ENCODE results near the gene ATM. TPM values are rescaled to one million over a fixed set of nuclear protein-coding genes. Genes with fewer than 3 reads are reported as not detected.
"Not testable (repeated sequence)": the region's sequence is repeated elsewhere in the genome, so short reads cannot be mapped to it uniquely, and the experiment has no call there.

Gene ATM
- total RNA-seq, 1 donor from 2014 or later, result 68.9 TPM

- H3K9me3 ChIP-seq (ENCODE audit: control insufficient read depth in 3 of 3, low read length in 3 of 3), result no peaks in the 10 kb centered on the region
- no peak overlapping the region for H3K9ac ChIP-seq (ENCODE audit: low read depth in 1 of 3, low read length in 3 of 3)
- H3K4me3 ChIP-seq (ENCODE audit: low read length in 3 of 3), result no peak overlapping the region
- no peaks in the 10 kb centered on the region for H3K4me1 ChIP-seq (ENCODE audit: control insufficient read depth in 3 of 3, insufficient read depth in 3 of 3, low read length in 3 of 3)
- H3K36me3 ChIP-seq (ENCODE audit: control insufficient read depth in 3 of 3, insufficient read depth in 3 of 3, low read length in 3 of 3), result no peaks in the 10 kb centered on the region
- H3K27ac ChIP-seq (ENCODE audit: low read depth, low read length), result no peak overlapping the region
- no peaks in the 10 kb centered on the region for H3K27me3 ChIP-seq (ENCODE audit: control insufficient read depth in 3 of 3, insufficient read depth in 3 of 3, low read length in 3 of 3)
These were observed 170.2 kb downstream of the ATM start for GRCh38 chr11:108393046-108393445.

- Histone ChIP-seq H3K9me3 (ENCODE audit: control insufficient read depth in 3 of 3, low read length in 3 of 3) (no peaks in the 10 kb centered on the region), H3K27me3 (ENCODE audit: control insufficient read depth in 3 of 3, insufficient read depth in 3 of 3, low read length in 3 of 3) (no peaks in the 10 kb centered on the region), H3K4me1 (ENCODE audit: control insufficient read depth in 3 of 3, insufficient read depth in 3 of 3, low read length in 3 of 3) (no peaks in the 10 kb centered on the region), H3K4me3 (ENCODE audit: low read length in 3 of 3) (no peak overlapping the region), H3K9ac (ENCODE audit: low read depth in 1 of 3, low read length in 3 of 3) (no peak overlapping the region), H3K27ac (ENCODE audit: low read depth, low read length) (no peak overlapping the region), H3K36me3 (ENCODE audit: control insufficient read depth in 3 of 3, insufficient read depth in 3 of 3, low read length in 3 of 3) (no peaks in the 10 kb centered on the region)
These were observed 171.9 kb downstream of the ATM start for GRCh38 chr11:108394744-108395284.

GRCh38 chr11:108396672-108397071 lies 173.8 kb downstream of the ATM start:
- H3K36me3 ChIP-seq (ENCODE audit: control insufficient read depth in 3 of 3, insufficient read depth in 3 of 3, low read length in 3 of 3); H3K9me3 ChIP-seq (ENCODE audit: control insufficient read depth in 3 of 3, low read length in 3 of 3); H3K9ac ChIP-seq (ENCODE audit: low read depth in 1 of 3, low read length in 3 of 3); H3K4me1 ChIP-seq (ENCODE audit: control insufficient read depth in 3 of 3, insufficient read depth in 3 of 3, low read length in 3 of 3); H3K27ac ChIP-seq (ENCODE audit: low read depth, low read length); H3K4me3 ChIP-seq (ENCODE audit: low read length in 3 of 3); H3K27me3 ChIP-seq (ENCODE audit: control insufficient read depth in 3 of 3, insufficient read depth in 3 of 3, low read length in 3 of 3): not testable (repeated sequence)

GRCh38 chr11:108398439-108398838 lies 175.6 kb downstream of the ATM start:
- Histone ChIP-seq H3K4me1 (ENCODE audit: control insufficient read depth in 3 of 3, insufficient read depth in 3 of 3, low read length in 3 of 3) (no peaks in the 10 kb centered on the region), H3K9ac (ENCODE audit: low read depth in 1 of 3, low read length in 3 of 3) (no peak overlapping the region), H3K27me3 (ENCODE audit: control insufficient read depth in 3 of 3, insufficient read depth in 3 of 3, low read length in 3 of 3) (no peaks in the 10 kb centered on the region), H3K36me3 (ENCODE audit: control insufficient read depth in 3 of 3, insufficient read depth in 3 of 3, low read length in 3 of 3) (no peaks in the 10 kb centered on the region), H3K27ac (ENCODE audit: low read depth, low read length) (no peak overlapping the region), H3K9me3 (ENCODE audit: control insufficient read depth in 3 of 3, low read length in 3 of 3) (no peaks in the 10 kb centered on the region), H3K4me3 (ENCODE audit: low read length in 3 of 3) (no peak overlapping the region)

GRCh38 chr11:108402241-108402640 lies 179.4 kb downstream of the ATM start:
- H3K27me3 ChIP-seq (ENCODE audit: control insufficient read depth in 3 of 3, insufficient read depth in 3 of 3, low read length in 3 of 3), result no peaks in the 10 kb centered on the region
- no peaks in the 10 kb centered on the region for H3K36me3 ChIP-seq (ENCODE audit: control insufficient read depth in 3 of 3, insufficient read depth in 3 of 3, low read length in 3 of 3)
- H3K4me3 ChIP-seq (ENCODE audit: low read length in 3 of 3), result no peak overlapping the region
- H3K27ac ChIP-seq (ENCODE audit: low read depth, low read length), result no peak overlapping the region
- H3K4me1 ChIP-seq (ENCODE audit: control insufficient read depth in 3 of 3, insufficient read depth in 3 of 3, low read length in 3 of 3), result no peaks in the 10 kb centered on the region
- no peak overlapping the region for H3K9ac ChIP-seq (ENCODE audit: low read depth in 1 of 3, low read length in 3 of 3)
- H3K9me3 ChIP-seq (ENCODE audit: control insufficient read depth in 3 of 3, low read length in 3 of 3), result no peaks in the 10 kb centered on the region

- no peak overlapping the region for H3K4me3 ChIP-seq (ENCODE audit: low read length in 3 of 3)
- no peak overlapping the region for H3K27ac ChIP-seq (ENCODE audit: low read depth, low read length)
- no peaks in the 10 kb centered on the region for H3K4me1 ChIP-seq (ENCODE audit: control insufficient read depth in 3 of 3, insufficient read depth in 3 of 3, low read length in 3 of 3)
- no peaks in the 10 kb centered on the region for H3K36me3 ChIP-seq (ENCODE audit: control insufficient read depth in 3 of 3, insufficient read depth in 3 of 3, low read length in 3 of 3)
- no peak overlapping the region for H3K9ac ChIP-seq (ENCODE audit: low read depth in 1 of 3, low read length in 3 of 3)
- H3K27me3 ChIP-seq (ENCODE audit: control insufficient read depth in 3 of 3, insufficient read depth in 3 of 3, low read length in 3 of 3), result no peaks in the 10 kb centered on the region
- H3K9me3 ChIP-seq (ENCODE audit: control insufficient read depth in 3 of 3, low read length in 3 of 3), result no peaks in the 10 kb centered on the region
These were observed 180.2 kb downstream of the ATM start for GRCh38 chr11:108403052-108403451.

GRCh38 chr11:108405706-108406105 lies 182.8 kb downstream of the ATM start:
- H3K9me3 ChIP-seq (ENCODE audit: control insufficient read depth in 3 of 3, low read length in 3 of 3), result no peaks in the 10 kb centered on the region
- H3K36me3 ChIP-seq (ENCODE audit: control insufficient read depth in 3 of 3, insufficient read depth in 3 of 3, low read length in 3 of 3), result no peaks in the 10 kb centered on the region
- no peak overlapping the region for H3K4me3 ChIP-seq (ENCODE audit: low read length in 3 of 3)
- H3K9ac ChIP-seq (ENCODE audit: low read depth in 1 of 3, low read length in 3 of 3), result no peak overlapping the region
- no peaks in the 10 kb centered on the region for H3K27me3 ChIP-seq (ENCODE audit: control insufficient read depth in 3 of 3, insufficient read depth in 3 of 3, low read length in 3 of 3)
- no peak overlapping the region for H3K27ac ChIP-seq (ENCODE audit: low read depth, low read length)
- H3K4me1 ChIP-seq (ENCODE audit: control insufficient read depth in 3 of 3, insufficient read depth in 3 of 3, low read length in 3 of 3), result no peaks in the 10 kb centered on the region

- no peaks in the 10 kb centered on the region for H3K27me3 ChIP-seq (ENCODE audit: control insufficient read depth in 3 of 3, insufficient read depth in 3 of 3, low read length in 3 of 3)
- no peak overlapping the region for H3K27ac ChIP-seq (ENCODE audit: low read depth, low read length)
- no peaks in the 10 kb centered on the region for H3K36me3 ChIP-seq (ENCODE audit: control insufficient read depth in 3 of 3, insufficient read depth in 3 of 3, low read length in 3 of 3)
- no peak overlapping the region for H3K9ac ChIP-seq (ENCODE audit: low read depth in 1 of 3, low read length in 3 of 3)
- H3K4me3 ChIP-seq (ENCODE audit: low read length in 3 of 3), result no peak overlapping the region
- H3K4me1 ChIP-seq (ENCODE audit: control insufficient read depth in 3 of 3, insufficient read depth in 3 of 3, low read length in 3 of 3), result no peaks in the 10 kb centered on the region
- peaks cover 0 to 7% (median 0%) of the 10 kb centered on the region in 3 donors for H3K9me3 ChIP-seq (ENCODE audit: control insufficient read depth in 3 of 3, low read length in 3 of 3)
These were observed 192.1 kb downstream of the ATM start for GRCh38 chr11:108414958-108415357.

GRCh38 chr11:108417551-108417950 lies 194.7 kb downstream of the ATM start:
- H3K9me3 ChIP-seq (ENCODE audit: control insufficient read depth in 3 of 3, low read length in 3 of 3); H3K4me1 ChIP-seq (ENCODE audit: control insufficient read depth in 3 of 3, insufficient read depth in 3 of 3, low read length in 3 of 3); H3K4me3 ChIP-seq (ENCODE audit: low read length in 3 of 3): not testable (repeated sequence)

More at GRCh38 chr11:108417551-108417950, 194.7 kb downstream of the ATM start:
- H3K27me3 ChIP-seq (ENCODE audit: control insufficient read depth in 3 of 3, insufficient read depth in 3 of 3, low read length in 3 of 3); H3K27ac ChIP-seq (ENCODE audit: low read depth, low read length); H3K36me3 ChIP-seq (ENCODE audit: control insufficient read depth in 3 of 3, insufficient read depth in 3 of 3, low read length in 3 of 3); H3K9ac ChIP-seq (ENCODE audit: low read depth in 1 of 3, low read length in 3 of 3): not testable (repeated sequence)
